Kidney (tissue), 22 donors: ENCODE measurements around the gene PLEKHH2. TPM values are rescaled to one million over a fixed set of nuclear protein-coding genes. Genes with fewer than 3 reads are reported as not detected.

Experiments used
- DNase-seq, 5 donors: peaks; one replicate each; pipeline ENCODE4 v3.0.0-alpha.2; 2013 to 2020
- FAIRE-seq: peaks from 2 replicates; lab custom pipeline; 2012; peaks lifted over from hg19 to GRCh38; lab: Jason Lieb, UNC
- H3K27ac ChIP-seq, 2 donors: one replicate each; pipeline ENCODE4 v1.7.0; 2013; ENCODE audit warnings: low read depth in 2 of 2, low read length in 2 of 2, inconsistent platforms in 1 of 2
- H3K27me3 ChIP-seq: one replicate; pipeline ENCODE4 v1.7.1; 2013; ENCODE audit warnings: low read length, inconsistent platforms; ENCODE audit not compliant: control insufficient read depth, insufficient read depth
- H3K36me3 ChIP-seq, 3 donors: one replicate each; pipeline versions ENCODE4 v1.7.0 to v1.7.1; 2013; ENCODE audit warnings: low read length in 3 of 3, control low read depth in 1 of 3, inconsistent platforms in 1 of 3; ENCODE audit not compliant: insufficient read depth in 3 of 3, control insufficient read depth in 2 of 3
- H3K4me1 ChIP-seq, 3 donors: one replicate each; pipeline versions ENCODE4 v1.7.0 to v1.7.1; 2013; ENCODE audit warnings: low read length in 3 of 3, inconsistent platforms in 1 of 3, low read depth in 1 of 3; ENCODE audit not compliant: control insufficient read depth in 2 of 3, insufficient read depth in 2 of 3
- H3K4me3 ChIP-seq, 3 donors: one replicate each; pipeline versions ENCODE4 v1.7.0 to v1.8.1; 2013; ENCODE audit warnings: low read length in 3 of 3, control low read depth in 1 of 3, inconsistent platforms in 1 of 3
- H3K9ac ChIP-seq, 3 donors: one replicate each; pipeline versions ENCODE4 v1.7.0 to v1.7.1; 2013; ENCODE audit warnings: low read length in 3 of 3, control low read depth in 1 of 3, inconsistent platforms in 1 of 3
- H3K9me3 ChIP-seq, 3 donors: one replicate each; pipeline versions ENCODE4 v1.7.0 to v1.7.1; 2013; ENCODE audit warnings: low read length in 3 of 3, control low read depth in 1 of 3, inconsistent platforms in 1 of 3; ENCODE audit not compliant: control insufficient read depth in 2 of 3, insufficient read depth in 1 of 3
- intact Hi-C: fragments of 100-400 bp; cut with DNase I; formaldehyde crosslinking; loops from one replicate; pipeline ENCODE4 v1.11.1; 2022
- long read RNA-seq, 10 donors: library from polyadenylated mRNA in 1 of 10; unstranded in 1 of 10; transcript quantifications; one replicate each; pipeline ENCODE4 v2.0.0 and lab custom pipeline, GENCODE V29; 2021 to 2026
- polyA plus RNA-seq: library from polyadenylated mRNA; stranded (reverse); fragments of 350-450 nt; fragmentation: Illumina TruSeq; extraction: RNeasy Lipid Tissue Mini Kit (QIAGEN cat#74804); gene quantifications from one replicate; pipeline ENCODE4 v1.2.3, GENCODE V29; 2014; ENCODE audit warnings: low read depth, low replicate concordance; ENCODE audit not compliant: insufficient read depth
- total RNA-seq: library from RNA; stranded (reverse); fragmentation: NEBNext Ultra II Directional; extraction: Animal tissue kit (Norgen Biotek cat#: 25700); gene quantifications from one replicate; pipeline ENCODE4 v1.2.1, GENCODE V29; 2021
- TF ChIP-seq, protein P1 (sequence below): IDR thresholded peaks from 3 replicates; pipeline ENCODE4 v1.5.1; 2012; ENCODE audit warnings: mild to moderate bottlenecking, moderate library complexity, borderline replicate concordance; ENCODE audit not compliant: insufficient read depth; ENCODE audit errors: extremely low read depth
- donor health status: control.
- donor health status: control.
- donor health status: control.
- donor health status: control.
- donor health status: control.
- donor health status: DM: yes; HTN: yes; CAD: no.
- donor health status: Normal renal cell carcinoma (clear cell type).

PLEKHH2 gene
- total RNA-seq (25.0 TPM), polyA plus RNA-seq (4.3 TPM)
- long read RNA-seq, donor 1: 0 reads
- long read RNA-seq, donor 2: 0 reads
- long read RNA-seq, donor 3, partial matches to known transcripts: 5 of 5 reads
- long read RNA-seq, donor 3, other reads (novel, unspliced or antisense): 0 of 5 reads
- long read RNA-seq, donor 4, full-length matches to known transcripts: 1 of 1 reads
- long read RNA-seq, donor 4, partial matches to known transcripts: 0 of 1 reads
- long read RNA-seq, donor 4, other reads (novel, unspliced or antisense): 0 of 1 reads
- long read RNA-seq, donor 5: 0 reads
- long read RNA-seq, donor 6: 0 reads
- long read RNA-seq, donor 7, full-length matches to known transcripts: 1 of 7 reads
- long read RNA-seq, donor 7, partial matches to known transcripts: 5 of 7 reads
- long read RNA-seq, donor 7, other reads (novel, unspliced or antisense): 1 of 7 reads
- long read RNA-seq, donor 8: 0 reads
- long read RNA-seq, donor 9: 0 reads
- long read RNA-seq, donor 10, partial matches to known transcripts: 62 of 62 reads
- long read RNA-seq, donor 10, other reads (novel, unspliced or antisense): 0 of 62 reads

GRCh38 chr2:43637030-43637803 lies at the start of gene PLEKHH2:
Gene PLEKHH2, plus strand, starts transcription at chr2:43637260. Its CDS starts 7,414 bp downstream, at chr2:43644674.
- H3K4me3 ChIP-seq: peak within 1 kb of the TSS; percentile 64 to 88 (median 72)
- TF ChIP-seq, protein P1, sequence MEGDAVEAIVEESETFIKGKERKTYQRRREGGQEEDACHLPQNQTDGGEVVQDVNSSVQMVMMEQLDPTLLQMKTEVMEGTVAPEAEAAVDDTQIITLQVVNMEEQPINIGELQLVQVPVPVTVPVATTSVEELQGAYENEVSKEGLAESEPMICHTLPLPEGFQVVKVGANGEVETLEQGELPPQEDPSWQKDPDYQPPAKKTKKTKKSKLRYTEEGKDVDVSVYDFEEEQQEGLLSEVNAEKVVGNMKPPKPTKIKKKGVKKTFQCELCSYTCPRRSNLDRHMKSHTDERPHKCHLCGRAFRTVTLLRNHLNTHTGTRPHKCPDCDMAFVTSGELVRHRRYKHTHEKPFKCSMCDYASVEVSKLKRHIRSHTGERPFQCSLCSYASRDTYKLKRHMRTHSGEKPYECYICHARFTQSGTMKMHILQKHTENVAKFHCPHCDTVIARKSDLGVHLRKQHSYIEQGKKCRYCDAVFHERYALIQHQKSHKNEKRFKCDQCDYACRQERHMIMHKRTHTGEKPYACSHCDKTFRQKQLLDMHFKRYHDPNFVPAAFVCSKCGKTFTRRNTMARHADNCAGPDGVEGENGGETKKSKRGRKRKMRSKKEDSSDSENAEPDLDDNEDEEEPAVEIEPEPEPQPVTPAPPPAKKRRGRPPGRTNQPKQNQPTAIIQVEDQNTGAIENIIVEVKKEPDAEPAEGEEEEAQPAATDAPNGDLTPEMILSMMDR: no peak
- no peaks in the 10 kb centered on the region for H3K36me3 ChIP-seq
- H3K9ac ChIP-seq: peak within 1 kb of the TSS; percentile 47 to 86 (median 78)
- intact Hi-C loops: no loop called here
- FAIRE-seq (no peak), DNase-seq (peak; percentile 95 to 97 (median 95))
- H3K9me3 ChIP-seq: peaks cover 0 to 3% (median 0%) of the 10 kb centered on the region in 3 donors
- peaks cover 0 to 7% (median 3%) of the 10 kb centered on the region in 3 donors for H3K4me1 ChIP-seq
- H3K27me3 ChIP-seq: no peaks in the 10 kb centered on the region
- H3K27ac ChIP-seq: peak within 1 kb of the TSS; percentile 59 to 76

GRCh38 chr2:43592443-43592842 lies 44.6 kb upstream of the PLEKHH2 start:
- FAIRE-seq: no peak
- TF ChIP-seq, protein P1: no peak

DNA sequence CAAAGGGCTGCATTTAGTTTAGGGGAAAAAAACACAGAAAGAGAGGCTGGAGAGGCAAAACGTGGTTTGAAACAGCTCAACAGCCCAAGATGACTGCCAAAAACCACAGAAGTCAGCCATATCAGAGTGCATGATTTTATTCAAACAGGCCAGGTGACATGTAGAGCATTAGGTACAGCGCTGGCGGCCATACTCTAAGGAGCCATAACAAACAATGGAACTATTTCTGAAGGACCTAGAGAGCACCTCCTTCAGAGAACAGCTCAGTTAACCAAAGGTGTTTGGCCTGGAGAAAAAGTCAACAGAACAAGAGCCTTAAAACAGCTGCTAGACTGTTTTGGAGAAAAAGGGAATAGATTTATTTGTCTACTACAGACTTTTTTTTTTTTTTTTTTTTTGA lies 43.8 kb upstream of the PLEKHH2 start:
- FAIRE-seq (no peak), DNase-seq (no peak)
- Histone ChIP-seq H3K27ac (no peak overlapping the region), H3K9ac (no peak overlapping the region), H3K9me3 (no peaks in the 10 kb centered on the region), H3K36me3 (peaks cover 4 to 9% (median 8%) of the 10 kb centered on the region in 3 donors), H3K27me3 (no peaks in the 10 kb centered on the region), H3K4me3 (no peak overlapping the region), H3K4me1 (peaks cover 0 to 8% (median 0%) of the 10 kb centered on the region in 3 donors)
- intact Hi-C loops: no loop called here
- TF ChIP-seq, protein P1: no peak

More at GRCh38 chr2:43592443-43592842, 44.6 kb upstream of the PLEKHH2 start:
- Histone ChIP-seq H3K36me3 (peaks cover 4 to 9% (median 8%) of the 10 kb centered on the region in 3 donors), H3K27me3 (no peaks in the 10 kb centered on the region), H3K4me3 (no peak overlapping the region), H3K9ac (no peak overlapping the region), H3K9me3 (no peaks in the 10 kb centered on the region), H3K4me1 (peaks cover 0 to 8% (median 0%) of the 10 kb centered on the region in 3 donors), H3K27ac (no peak overlapping the region)
- intact Hi-C loops: no loop called here
- DNase-seq: no peak
